Measurements from ENCODE around the gene PRLH.
A peak's percentile ranks its signal among the peaks of the same experiment; 100 is the strongest.

Gene PRLH

DNA sequence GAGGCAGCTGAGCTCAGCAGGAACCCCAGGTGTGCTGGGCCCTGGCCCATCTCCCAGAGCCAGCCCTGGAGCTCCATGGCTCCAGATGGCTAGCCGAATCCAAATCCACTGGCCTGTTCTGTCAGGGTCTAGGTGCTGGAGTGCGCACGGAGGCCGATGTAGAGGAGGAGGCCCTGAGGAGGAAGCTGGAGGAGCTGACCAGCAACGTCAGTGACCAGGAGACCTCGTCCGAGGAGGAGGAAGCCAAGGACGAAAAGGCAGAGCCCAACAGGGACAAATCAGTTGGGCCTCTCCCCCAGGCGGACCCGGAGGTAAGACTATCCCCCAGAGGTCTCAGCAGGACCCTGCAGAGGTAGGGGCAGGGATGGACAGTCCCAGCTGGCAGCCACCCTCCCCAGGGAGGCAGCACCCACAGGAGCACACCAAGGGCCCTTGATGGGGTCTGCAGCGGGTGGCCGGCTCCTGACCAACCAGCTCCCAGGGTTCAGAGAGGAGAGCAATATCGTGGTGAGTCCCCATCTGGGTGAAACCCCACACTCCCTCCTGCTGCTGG lies 26.1 kb upstream of the PRLH start:
- no peak for DNase-seq

DNA sequence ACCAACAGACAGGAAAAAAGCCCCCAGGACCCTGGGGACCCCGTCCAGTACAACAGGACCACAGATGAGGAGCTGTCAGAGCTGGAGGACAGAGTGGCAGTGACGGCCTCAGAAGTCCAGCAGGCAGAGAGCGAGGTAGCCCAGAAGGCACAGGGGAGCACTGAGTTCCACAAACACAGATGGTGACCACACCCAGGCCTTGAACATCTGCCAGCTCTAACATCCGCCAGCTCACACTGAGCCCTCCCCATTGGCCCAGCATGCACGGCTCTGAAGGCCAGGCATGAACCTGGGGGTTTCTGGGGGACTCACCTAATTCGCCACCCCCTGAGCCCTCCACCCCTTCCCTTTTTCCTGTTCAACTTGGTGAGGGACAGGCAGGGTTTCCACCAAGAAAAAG lies 25.6 kb upstream of the PRLH start:
- DNase-seq, result peak; percentile 61

- DNase-seq, result no peak
Measured at GRCh38 chr2:237541243-237541642, 25.1 kb upstream of the PRLH start.

DNA sequence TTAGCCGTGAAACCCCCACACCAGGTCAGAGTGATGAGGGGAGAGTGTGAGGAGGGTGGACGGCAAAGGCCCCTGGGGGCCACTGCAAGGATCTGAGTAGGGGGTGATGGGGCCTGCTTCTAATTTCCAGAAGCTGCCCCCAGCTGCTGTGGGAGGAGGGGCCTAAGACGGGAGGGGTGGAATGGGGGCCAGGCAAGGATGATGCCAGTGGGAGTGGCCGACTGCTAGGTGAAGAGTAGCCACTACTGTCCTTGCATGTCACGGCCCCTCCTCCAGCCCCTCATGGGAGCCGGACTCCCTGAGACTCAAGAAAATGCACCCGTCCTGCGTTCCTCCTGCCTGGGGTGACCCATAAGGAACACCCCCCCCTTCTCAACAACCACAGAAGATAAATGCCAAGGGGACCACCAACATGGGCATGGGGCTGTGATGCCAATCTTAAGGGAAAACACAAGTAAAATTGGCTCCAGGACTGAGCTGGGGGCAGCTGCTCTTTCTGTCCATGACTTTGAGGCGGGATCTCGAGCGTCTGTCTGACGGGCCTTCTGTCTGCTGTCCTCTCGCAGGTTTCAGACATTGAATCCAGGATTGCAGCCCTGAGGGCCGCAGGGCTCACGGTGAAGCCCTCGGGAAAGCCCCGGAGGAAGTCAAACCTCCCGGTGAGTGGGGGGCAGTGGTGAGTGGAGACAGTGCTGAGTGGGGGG lies 24.2 kb upstream of the PRLH start:
- no peak for DNase-seq

DNA sequence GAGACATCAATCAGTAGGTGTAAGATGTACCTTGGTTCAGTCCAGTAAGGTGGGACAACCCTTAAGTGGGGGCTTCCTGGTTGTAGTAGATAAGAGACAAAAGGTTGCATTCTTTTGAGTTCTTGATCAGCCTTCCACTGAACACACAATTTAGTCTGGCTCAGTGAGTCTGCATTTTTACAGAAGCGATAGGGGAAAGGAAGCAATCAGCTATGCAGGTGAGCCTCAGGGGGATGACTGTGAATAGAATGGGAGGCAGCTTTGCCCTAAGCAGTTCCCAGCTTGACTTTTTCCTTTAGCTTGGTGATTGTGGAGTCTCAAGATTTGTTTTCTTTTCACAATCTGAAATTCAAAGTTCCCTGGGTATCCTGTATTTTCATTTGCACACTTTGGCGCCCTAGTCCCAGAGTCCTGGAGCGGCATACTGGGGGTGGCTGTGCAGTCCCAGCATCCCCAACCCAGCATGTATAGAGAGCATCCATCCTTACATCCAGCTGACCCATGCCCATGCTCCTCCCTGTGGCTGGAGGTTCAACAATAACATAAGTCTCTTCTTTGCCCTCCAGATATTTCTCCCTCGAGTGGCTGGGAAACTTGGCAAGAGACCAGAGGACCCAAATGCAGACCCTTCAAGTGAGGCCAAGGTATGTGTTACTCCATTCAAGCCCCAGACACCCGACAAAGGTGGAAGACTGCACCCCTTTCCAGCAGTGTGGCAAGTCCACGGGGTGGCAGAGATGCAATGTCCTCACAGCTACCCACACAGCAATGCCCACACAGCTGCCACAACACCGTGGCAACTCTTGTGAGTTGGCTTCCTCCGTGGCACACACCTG lies 20.1 kb upstream of the PRLH start:
- no peak for DNase-seq

- DNase-seq, result no peak
Measured at GRCh38 chr2:237546876-237547395, 19.4 kb upstream of the PRLH start.

GRCh38 chr2:237547841-237548416 lies 18.4 kb upstream of the PRLH start:
- peak; percentile 26 for DNase-seq

DNA sequence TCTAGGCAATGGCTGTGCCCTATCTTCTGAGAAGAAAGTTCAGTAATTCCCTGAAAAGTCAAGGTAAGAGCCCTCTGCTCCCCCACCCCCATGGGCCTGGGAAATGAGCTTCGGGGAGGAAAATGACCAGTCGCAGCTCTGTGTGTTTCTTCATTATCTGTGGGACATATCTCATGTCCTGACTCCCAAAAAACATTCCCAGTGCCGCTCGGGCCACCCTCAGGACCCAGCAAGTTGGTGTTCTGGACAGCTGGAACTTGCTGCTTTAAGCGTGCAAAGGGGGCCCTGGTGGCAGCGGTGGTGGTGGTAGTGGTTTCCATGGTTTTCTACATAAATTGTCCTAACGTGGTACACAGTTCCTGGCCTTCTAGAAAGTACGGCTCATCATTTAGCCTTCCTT lies 17.2 kb upstream of the PRLH start:
- DNase-seq, result no peak

DNA sequence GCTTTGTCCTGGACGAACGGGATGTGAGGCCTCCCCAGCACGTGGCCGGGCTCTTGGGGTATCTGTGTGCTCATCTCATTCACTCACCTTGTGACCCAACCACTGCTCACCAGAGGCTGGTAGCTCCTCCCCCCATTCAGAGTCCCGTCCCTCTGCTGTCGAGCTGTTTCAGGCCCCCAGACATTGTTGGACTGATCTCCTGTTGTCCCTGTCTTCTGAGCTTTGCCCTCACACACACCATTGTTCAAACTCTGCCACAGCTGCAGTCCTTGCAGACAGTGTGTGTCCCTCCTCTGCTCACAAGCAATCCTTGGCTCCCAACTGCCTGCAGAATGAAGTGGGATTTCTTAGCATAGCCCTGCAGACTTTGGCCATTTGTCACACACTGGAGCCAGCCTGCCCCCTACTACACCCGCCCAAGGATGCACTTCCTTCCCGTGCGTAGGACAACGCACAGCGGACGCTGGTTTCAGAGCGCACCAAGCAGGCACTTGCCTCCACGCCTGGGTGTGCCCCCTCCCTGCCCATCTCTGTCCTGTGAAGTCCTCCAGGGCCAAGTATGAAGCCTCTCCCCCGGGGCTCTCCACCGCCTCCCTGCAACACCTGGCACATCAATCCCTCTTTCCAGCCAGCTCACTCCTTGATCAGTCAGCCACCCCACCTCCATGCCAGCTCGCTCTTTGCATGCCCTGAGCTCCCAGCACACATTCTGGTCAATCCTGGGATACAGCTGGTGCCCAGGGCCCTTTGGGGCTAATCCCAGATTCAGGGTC lies 16.5 kb upstream of the PRLH start:
- DNase-seq, result no peak

- no peak for DNase-seq
Measured at GRCh38 chr2:237551071-237551574, 15.3 kb upstream of the PRLH start.

DNA sequence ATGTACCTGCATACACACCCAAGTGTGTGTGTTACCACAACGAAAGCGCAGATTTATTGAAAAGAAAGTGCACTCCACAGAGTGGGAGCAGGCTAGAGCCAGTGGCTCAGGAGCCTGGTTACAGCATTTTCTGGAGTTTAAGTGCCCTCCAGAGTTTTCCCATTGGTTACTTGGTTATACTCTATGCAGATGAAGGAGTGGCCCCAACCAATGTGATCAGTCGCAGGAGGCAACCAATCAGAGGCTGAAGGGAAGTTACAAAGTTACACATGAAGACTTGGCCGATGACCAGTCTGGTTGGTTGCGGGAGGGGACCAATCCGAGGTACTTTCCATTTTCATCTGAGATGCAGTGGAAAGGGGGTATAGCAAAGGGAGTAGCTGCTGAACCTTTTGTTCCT lies 13.5 kb upstream of the PRLH start:
- DNase-seq, result no peak

DNA sequence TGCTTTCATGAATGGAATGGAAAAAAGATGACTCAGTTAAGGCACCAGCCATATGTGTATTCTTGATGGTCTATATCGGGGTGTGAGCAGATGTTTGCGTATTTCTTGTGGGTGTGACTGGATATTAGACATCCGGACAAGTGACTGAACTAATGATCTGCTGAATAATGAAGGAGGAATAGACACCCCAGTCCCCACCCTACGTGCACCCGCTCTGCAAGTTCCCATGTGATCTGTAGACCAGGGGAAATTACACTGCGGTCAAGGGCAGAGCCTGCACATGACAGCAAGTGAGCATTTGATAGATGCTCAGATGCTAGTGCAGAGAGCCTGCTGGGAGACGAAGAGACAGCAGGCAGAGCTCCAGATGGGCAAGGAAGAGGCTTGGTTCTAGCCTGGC lies 12.4 kb upstream of the PRLH start:
- no peak for DNase-seq

DNA sequence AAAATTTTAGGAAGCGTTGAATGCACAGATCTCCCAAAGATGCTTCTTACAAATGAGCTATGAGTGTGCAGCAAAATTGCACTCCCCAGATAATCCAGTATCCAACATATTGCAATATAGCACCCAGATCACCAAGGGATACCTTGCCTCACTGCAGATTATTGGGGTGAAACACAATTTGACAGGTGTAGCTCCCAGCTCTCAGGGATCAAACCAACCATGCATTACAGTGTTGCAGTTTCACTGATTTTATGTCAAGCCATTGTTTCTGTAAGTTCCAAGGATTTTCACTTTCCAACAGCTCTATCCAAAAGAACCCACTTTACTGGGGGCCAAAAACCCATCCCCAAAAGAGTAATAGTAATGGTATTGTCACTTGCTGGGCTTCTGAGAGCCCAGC lies 10.8 kb upstream of the PRLH start:
- DNase-seq, result no peak

DNA sequence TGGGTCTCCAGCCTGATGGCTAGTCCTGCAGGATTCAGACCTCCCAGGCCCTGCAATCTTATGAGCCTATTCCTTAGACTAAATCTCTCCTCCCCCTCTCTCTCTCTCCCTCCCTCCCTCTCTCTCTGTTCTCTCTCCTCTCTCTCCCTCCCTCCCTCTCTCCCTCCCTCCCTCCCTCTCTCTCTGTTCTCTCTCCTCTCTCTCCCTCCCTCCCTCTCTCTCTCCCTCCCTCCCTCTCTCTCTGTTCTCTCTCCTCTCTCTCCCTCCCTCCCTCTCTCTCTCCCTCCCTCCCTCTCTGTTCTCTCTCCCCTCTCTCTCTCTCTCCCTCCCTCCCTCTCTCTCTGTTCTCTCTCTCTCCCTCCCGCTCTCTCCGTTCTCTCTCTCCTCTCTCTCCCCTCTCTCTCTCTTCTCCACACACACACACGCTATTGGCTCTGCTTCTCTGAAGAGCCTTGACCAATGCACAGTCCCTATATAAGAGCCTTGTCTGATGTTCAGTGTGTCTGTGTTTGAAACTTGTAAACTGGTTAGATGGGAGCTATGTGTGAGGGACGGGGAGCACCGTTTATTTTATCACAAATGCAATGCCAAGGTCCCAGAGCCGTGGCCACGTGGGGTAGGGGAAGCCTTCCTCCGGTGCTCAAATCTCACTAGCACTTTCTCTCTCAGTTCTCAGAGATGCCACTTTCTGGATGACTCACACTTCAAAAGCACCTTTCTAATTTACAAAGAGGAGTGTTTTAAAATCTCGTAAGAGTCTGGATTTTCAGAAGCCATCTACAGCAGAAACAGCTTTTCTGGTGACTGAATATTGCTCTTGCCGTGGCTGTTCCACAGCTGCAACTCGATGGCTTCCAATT lies 9.4 kb upstream of the PRLH start:
- no peak for DNase-seq

DNA sequence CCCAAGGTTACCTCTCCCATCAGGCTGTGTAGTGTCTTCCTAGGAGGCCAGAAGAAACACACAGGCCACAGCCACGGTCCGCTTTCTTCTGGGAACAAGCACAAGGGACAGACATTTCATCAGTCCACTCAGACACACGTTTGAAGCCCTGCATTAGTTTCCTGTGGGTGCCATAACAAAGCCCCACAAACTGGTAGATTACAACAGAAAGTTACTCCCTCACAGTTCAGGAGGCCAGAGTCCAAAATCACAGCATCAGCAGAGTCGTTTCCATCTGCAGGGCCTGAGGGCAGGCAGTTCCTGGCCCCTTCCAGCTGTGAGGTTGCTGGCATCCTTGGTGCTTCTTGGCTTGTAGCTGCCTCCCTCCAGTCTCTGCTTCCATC lies 8.8 kb upstream of the PRLH start:
- no peak for DNase-seq

GRCh38 chr2:237558961-237559641 lies 7.3 kb upstream of the PRLH start:
- peak; percentile 69 for DNase-seq

DNA sequence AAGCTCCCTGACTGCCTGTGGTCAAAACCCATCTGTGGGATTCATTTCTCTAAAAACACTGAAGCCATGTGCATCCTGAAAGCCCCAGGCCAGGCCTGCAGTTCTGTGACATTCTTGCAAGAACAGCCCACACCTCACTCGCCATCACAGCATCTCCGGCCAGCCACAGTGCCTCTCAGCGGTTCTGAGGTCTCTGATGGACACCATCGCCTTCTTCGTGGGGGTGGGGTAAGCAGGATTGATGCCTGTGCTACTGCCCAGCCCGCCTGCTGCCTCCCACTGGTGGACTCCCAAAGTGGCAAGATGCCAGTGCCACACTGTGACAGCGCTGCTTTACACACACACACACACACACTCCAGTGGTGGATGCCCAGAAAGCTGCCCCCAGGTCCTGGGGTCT lies 5.2 kb upstream of the PRLH start:
- no peak for DNase-seq

DNA sequence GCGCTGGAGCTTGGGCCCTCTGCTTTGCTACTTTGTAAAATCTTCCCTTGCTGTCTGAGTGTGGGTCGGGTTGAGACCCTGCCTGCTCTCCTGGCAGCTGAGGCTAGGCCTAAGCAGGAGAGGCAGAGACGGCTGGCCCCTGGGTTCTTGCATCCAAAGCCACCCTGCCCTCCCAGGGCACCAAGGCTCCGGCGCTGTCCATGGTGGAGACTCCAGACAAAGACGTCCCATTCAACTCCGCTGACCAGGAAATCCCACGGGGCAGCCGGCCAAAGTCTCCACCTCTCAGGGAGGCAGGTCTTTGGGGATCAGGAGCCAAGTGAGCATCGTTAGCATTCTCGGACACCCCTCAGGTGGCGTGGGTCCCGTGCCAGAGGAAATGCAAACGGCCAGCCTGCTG lies 2.6 kb upstream of the PRLH start:
- DNase-seq, result no peak

DNA sequence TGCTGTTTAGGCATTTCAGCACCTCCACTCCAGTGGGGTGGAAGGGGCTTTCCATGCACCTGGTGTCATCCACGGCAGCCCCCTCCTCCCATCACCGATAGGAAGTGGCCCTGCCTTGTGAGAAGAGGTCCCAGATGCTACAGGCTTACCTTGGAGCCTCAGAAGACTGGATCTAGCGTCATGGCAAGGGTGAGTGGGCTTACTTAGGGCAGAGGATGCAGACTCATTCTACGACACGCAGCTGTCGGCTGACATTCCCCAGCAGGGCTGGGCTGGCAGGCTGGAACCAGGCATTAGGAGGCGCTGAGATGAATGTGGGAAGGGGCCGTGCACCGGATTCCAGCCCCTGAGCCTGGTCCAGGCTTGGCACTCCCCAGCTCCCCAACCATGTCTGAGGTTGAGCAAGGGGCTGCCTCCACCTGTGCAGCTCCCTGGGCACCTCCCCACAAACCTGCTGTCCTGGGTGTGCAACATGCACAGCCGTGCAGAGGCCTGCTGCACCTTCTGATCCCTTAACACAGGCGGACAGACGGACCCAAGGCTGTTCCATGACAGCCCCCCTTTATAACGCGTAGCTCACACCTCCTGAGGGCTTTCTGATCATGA lies 1.7 kb upstream of the PRLH start:
- DNase-seq, result no peak

GRCh38 chr2:237565974-237566373 lies 400 bp upstream of the PRLH start:
- no peak for DNase-seq

Measured in NCI-H748 treated with DMSO at 0.1 percent for 48 hours (cell line).